Posterior vena cava (tissue), 2 donors: ENCODE measurements around the gene IKZF1. TPM values are rescaled to one million over a fixed set of nuclear protein-coding genes. Genes with fewer than 3 reads are reported as not detected.

Experiments
- DNase-seq: peaks from one replicate; pipeline ENCODE4 v3.0.0-alpha.2; 2020; ENCODE audit warnings: low spot score
- intact Hi-C, 2 donors: fragments of 100-400 bp; cut with DNase I; formaldehyde crosslinking; loops; one replicate each; pipeline versions ENCODE4 v1.14.1 to v1.14.2; 2022 to 2023
- long read RNA-seq, 2 donors: library from polyadenylated mRNA; unstranded; transcript quantifications; one replicate each; pipeline ENCODE4 v2.0.0, GENCODE V29; 2020 to 2021
- total RNA-seq, 2 donors: library from RNA; stranded (reverse); fragmentation: NEBNext Ultra II Directional; extraction: Animal tissue kit (Norgen Biotek cat#: 25700); gene quantifications; one replicate each; pipeline ENCODE4 v1.2.1, GENCODE V29; 2021
- donor health status: DM: yes; HTN: yes; CAD: no.
- donor health status: DM: yes; HTN: yes; CAD: no.

The IKZF1 gene
- 10 to 100 TPM; 11.9 to 13.7 TPM for total RNA-seq
- long read RNA-seq, donor 1, result 0 reads
- long read RNA-seq, donor 2, partial matches to known transcripts, result 0 of 1 reads
- long read RNA-seq, donor 2, other reads (novel, unspliced or antisense), result 1 of 1 reads

- DNase-seq, result peak; percentile 93
- intact Hi-C loops, result no loop called here
These were observed at the start of gene IKZF1 for GRCh38 chr7:50304129-50304910. IKZF1 (plus strand) TSS chr7:50304716; CDS start chr7:50319062, 14,346 bp downstream.

- no peak for DNase-seq
- intact Hi-C loops, result no loop called here
These were observed 42.9 kb upstream of the IKZF1 start for GRCh38 chr7:50261593-50261992.

DNA sequence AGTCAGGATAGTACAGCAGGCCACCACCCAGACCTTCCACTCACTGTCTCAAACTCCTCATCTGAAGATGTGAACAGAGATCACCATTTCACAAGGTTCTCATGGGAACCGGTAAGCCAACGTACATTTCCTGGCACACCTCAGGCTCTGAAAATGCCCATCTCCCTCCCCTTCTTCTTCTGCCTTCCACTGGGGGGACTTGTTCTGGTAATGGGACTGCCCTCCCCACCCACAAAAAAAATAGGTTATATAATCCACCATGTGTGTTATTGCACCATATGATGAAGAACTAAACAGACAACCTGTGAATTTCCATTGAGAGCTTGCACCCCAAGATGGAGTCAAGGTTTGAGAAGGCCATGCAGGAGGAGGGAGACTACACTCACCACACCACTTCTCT, 42.1 kb upstream of the IKZF1 start:
- intact Hi-C loops, result no loop called here

DNA sequence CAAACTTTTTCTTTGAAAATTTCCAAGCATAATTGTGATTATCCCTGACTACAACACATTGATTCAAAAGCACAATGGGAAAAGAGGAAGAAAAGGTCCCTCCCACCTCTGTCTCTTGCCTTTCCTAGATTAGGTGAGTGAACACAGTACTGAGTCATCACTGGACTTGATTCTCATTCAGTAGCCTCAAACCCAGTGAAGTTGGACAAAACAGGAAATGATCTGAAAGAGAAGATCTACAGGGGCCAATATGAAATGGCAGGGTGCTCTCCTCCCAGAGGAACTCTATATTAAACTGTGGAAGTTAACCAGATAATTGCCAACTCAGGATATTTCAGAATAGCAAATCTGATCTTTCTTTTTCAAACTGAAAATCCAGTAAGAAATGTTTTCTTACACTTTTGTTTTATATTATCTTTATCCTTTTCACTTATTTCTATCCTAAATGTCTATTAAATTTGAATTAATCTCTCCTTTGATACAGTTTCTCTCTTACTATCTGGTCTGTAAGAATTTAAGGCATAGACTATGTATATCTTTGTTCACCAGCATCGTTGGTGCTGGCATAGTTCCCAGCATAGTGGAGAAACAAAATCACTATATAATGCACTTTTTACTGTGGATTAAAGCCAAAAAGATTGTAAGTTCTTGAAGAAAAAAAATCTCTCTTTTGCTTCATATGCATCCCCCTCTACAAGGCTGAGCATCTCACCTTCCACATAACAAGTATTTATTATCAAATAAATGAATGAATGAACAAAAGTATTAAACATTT, 41.4 kb upstream of the IKZF1 start:
- no peak for DNase-seq
- intact Hi-C loops, result no loop called here

More for the DNA sequence above, 42.1 kb upstream of the IKZF1 start:
- DNase-seq, result no peak

- DNase-seq, result no peak
- intact Hi-C loops, result no loop called here
These were observed 39.6 kb upstream of the IKZF1 start for GRCh38 chr7:50264908-50265307.

DNA sequence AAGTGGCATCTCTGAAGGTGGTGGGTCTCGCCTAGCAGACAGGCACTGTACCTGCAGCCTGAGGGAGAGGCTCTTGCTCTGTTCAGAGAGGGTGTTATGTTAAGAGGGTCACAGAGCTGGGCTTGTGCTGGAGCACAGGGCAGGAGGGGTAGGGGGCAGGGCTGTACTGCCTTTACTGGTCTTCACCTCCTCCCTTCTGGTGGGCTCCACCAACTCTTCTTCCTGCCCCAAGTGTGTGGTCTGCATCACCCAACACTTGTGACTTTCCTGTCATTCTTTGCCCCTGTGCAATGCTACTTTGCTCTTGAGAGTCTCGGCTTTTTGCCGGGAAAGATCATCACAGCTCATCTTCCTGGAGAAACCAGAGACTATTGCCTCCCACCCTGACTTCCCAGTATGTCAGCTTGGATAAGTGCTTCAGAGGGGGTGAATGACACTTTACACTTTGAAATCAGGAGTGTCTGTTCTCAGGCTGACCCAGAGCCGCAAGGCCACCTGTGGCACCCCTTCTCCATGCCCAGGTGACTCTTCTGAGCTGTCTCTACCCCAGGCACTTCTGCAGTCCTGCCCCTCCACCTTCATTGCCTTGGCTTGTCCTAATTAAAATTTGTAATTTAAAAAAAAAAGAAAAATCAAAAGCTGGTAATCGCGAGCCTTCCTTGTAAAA, 38.4 kb upstream of the IKZF1 start:
- intact Hi-C loops, result no loop called here
- no peak for DNase-seq

DNA sequence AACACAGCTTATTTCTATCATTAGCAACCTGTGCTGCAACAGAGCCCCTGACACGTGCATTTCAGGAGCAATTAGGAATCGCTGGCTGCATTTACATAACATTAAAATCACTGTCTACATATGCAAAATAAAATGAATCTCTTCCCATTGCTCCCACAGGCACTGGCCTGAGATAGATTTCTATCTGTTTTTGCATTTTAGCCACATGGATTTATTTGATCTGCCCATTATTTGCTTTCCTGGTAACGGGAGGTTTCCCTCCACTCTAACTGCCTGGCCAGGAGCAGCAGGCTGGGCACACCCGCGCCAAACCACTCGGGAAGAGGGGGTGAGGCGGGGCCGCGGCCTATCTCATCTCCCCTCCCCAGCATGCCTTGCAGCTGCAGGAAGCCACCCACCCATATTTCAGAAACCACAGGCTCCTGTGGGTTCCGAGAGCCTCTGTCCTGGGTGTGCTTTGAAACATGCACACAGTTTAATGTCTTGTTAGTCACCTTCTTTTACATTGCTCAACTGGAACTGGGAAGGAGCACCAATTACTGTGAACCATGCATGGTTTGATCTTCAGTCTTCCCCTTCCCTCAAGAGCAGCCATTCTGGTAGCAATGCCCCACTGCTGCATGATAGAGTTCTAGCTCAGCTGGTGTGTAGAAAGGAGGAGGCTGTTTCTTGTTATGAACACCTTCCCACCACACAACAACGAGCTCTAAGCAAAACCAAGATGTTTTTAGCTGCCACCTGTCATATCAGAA, 37.7 kb upstream of the IKZF1 start:
- DNase-seq, result no peak
- intact Hi-C loops, result no loop called here

DNA sequence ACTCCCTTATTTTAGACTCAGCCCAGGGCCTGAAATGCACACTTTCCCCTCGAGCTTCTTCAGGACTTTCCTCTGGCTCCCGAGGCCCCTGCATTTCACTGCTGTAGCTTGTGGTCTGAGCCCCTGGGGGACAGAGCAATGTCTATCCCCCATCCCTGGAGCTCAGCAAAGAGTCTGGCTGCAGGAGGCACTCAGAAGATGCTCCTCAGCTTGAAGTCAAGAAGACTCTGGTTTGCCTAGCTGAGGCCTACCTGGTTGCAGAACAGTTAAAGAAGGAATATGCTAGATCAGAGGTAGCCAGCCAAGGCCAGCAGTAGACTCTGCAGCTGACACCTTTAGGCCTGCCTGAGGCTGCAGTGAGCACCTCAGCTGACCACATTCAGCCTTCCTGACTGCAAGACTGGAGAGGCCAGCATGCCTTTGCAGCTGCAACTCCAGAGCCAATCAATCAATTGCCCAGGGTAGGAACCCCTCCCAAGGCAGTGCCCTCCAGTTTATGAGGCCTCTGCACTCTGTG, 36.9 kb upstream of the IKZF1 start:
- intact Hi-C loops, result no loop called here
- no peak for DNase-seq

- intact Hi-C loops, result no loop called here
- no peak for DNase-seq
These were observed 36.3 kb upstream of the IKZF1 start for GRCh38 chr7:50268223-50268622.

DNA sequence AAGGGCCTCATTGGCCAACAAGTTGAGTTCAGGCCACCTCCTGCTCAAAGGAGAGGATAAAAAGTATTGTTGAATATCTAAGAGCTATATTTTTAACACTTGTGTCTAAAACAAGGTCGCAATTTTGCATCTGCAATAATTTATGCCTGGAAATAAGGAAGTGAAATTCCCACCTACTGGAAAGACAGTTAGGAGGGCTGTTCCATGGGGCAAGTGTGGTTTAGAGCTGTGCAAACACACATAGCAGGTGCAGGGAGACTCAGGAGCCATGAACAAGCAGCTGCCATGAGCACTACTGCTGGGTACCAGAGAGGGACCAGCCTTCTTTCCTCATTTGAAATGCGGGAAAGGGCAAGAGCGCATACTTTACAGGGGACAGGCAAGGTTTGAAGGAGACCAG, 35.5 kb upstream of the IKZF1 start:
- intact Hi-C loops, result no loop called here

GRCh38 chr7:50270531-50271018, 33.9 kb upstream of the IKZF1 start:
- intact Hi-C loops, result no loop called here
- no peak for DNase-seq

More for the DNA sequence above, 35.5 kb upstream of the IKZF1 start:
- DNase-seq, result no peak

- intact Hi-C loops, result no loop called here
- DNase-seq, result no peak
These were observed 31.7 kb upstream of the IKZF1 start for GRCh38 chr7:50272808-50273207.

DNA sequence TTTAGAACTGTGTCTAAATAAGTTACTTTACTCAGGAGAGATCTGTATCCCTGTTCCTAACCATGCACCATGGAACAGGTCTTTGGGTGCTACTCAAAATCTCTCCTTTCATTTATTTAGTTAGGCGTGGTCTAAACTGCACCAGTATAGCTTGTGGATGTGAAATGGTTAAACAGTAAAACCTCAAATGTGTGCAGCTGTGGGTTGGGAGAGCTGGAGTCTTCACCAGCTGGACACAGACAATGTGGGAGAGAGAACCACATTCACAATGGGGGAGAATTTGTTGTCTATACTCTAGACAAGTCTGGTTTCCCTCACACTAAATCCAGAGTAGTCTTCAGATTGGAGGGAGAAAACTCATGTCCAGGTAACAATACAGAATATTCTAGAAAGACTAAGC, 31.2 kb upstream of the IKZF1 start:
- no peak for DNase-seq
- intact Hi-C loops, result no loop called here

GRCh38 chr7:50273870-50274269, 30.6 kb upstream of the IKZF1 start:
- DNase-seq, result no peak
- intact Hi-C loops, result no loop called here

DNA sequence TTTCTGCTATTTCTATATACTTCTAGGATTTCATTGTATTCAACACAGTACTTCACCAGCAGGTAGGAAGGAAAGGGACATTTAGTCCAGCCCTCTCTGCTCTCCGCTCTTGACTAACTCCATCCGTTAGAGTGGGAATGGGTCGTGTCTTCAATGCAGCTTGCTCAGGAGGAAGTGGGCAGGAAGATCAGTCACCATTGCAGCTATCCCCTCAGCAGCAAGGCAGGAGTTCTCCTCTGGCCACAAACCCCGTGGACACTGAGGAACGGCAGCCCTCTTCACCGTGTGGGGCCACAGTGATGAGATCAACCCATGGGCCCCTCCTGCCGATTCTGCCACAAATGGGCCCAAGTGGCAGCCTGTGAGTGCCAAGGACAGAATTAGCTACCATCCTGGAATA, 30.2 kb upstream of the IKZF1 start:
- intact Hi-C loops, result no loop called here
- no peak for DNase-seq

GRCh38 chr7:50275430-50275829, 29.1 kb upstream of the IKZF1 start:
- DNase-seq, result no peak
- intact Hi-C loops, result no loop called here

GRCh38 chr7:50276483-50276882, 28.0 kb upstream of the IKZF1 start:
- intact Hi-C loops, result no loop called here
- no peak for DNase-seq

GRCh38 chr7:50278120-50278519, 26.4 kb upstream of the IKZF1 start:
- DNase-seq, result no peak
- intact Hi-C loops, result no loop called here
